Ramos (cell line): ENCODE data around the gene CCDC183.

Source experiments
- in situ Hi-C: fragments of 300-500 bp; cut with MboI; formaldehyde crosslinking; loops from one replicate; pipeline ENCODE4 v1.14.3; 2022; ENCODE audit warnings: low sequenced_read_pairs; ENCODE audit not compliant: unreplicated experiment

Gene CCDC183

DNA sequence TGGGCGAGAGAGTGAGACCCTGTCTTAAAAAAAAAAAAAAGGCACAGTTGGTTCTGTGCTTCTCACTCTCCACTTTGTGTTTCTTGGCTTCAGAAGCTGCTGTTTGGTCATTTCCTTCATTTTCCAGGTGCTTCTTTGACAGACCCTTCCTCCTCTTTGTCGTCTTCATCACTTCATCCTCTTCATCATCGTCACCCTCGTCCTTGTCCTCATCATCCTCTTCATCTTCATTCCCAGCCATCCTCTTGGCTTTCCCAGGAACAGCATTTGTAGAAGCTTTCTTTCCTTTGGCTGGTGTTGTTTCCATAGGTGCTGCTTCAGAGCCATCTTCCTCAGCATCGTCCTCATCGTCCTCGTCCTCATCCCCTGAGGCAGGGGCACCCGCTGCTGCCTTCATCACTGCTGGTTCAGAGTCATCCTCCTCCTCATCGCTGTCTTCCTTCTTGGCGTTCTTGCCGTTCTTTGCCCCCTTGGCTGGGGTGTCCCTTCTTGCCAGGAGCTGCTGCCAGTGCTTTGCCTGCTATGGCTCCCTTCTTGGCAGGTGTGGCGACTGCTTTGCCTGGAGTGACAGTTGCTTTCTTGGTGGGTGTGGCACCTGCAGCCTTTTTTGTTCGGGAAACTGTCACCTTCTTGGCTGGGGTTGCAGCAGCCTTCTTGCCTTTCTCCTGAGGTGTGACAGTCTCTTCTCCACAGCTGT lies 18.7 kb downstream of the CCDC183 start:
- in situ Hi-C loops = no loop called here

- in situ Hi-C loops = no loop called here
These were observed 19.3 kb downstream of the CCDC183 start for GRCh38 chr9:136815422-136815782.

DNA sequence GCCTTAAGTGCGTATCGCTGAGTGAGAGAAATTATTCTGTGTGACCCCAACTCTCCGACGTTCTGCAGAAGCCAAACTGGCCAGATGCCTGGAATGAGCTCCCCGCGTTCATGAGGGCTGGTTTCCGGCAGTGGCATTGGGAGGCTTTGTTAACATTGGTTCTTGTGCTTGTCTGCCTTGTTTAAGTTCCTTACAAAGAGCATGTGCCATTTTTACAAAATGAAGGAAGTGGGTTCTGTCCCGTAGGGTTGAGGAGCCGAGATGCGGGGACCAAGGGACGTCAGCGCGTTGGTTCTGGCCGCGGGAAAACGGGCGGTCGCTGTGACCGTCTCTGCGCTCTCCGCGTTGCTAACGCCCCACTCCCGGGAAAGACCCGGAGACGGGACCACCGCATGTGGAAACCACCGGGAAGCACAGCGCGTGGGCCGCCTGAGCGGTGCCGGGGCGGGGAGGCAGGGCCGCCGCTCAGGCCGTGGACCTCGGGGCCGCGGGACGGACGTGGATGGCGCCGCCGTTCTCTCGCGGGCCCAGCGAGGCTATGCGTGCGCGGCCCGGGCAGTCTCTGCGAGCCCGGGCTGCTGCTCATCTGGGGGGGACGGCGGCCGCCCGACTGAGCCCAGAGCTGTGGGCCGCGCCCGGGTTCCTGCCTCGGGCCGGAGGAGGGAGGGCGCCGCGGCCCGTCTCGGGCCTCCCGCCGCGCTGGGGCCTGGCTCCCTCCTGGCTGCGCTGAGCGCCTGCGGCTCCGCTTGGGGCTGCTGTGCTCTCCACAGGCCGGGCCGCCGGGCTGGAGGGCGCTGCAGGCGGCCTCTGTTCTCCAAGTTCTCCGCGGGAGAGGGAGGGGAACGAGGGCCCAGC lies 25.1 kb downstream of the CCDC183 start:
- in situ Hi-C loops = no loop called here

DNA sequence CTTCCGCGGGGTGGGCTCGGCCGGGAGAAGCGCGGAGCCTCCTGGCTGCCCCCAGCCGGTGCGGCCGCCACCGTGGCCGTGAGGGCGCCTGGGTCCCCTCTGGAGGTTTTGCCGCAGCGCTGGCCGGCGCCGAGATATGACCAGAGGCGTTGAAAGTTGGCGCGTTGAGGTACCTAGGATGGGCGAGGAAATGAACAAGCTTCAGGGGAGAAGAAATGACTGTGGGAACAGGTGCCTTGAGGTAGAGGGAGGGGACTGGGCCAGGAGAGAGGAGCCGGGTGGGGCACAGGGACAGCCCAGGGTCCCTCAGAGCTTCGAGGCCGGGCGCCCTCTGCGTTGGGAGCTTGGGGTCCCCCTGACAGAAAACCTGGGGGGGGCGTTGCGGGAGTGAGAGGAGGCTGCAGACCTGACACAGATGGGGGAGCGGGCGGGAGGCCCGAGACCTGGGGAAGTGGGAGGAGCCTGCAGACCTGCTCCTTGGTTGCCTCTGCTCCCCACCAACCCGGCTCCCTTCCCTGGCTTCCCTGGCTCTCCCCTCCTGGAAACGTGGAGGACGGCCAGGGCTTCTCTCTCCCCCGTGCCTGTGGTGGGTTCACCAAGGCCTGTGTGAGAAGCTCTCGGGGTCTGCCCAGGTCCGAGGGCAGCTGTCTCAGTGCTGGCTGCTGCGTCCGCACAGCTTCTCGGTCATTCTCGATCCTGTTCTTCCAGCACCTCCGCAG lies 25.8 kb downstream of the CCDC183 start:
- in situ Hi-C loops = no loop called here

- in situ Hi-C loops = no loop called here
These were observed 27.3 kb downstream of the CCDC183 start for GRCh38 chr9:136823136-136824046.

GRCh38 chr9:136824496-136825225 lies 28.5 kb downstream of the CCDC183 start:
- in situ Hi-C loops = no loop called here

GRCh38 chr9:136825295-136826187 lies 29.4 kb downstream of the CCDC183 start:
- in situ Hi-C loops = no loop called here

- in situ Hi-C loops = no loop called here
These were observed 30.0 kb downstream of the CCDC183 start for GRCh38 chr9:136826188-136826541.

DNA sequence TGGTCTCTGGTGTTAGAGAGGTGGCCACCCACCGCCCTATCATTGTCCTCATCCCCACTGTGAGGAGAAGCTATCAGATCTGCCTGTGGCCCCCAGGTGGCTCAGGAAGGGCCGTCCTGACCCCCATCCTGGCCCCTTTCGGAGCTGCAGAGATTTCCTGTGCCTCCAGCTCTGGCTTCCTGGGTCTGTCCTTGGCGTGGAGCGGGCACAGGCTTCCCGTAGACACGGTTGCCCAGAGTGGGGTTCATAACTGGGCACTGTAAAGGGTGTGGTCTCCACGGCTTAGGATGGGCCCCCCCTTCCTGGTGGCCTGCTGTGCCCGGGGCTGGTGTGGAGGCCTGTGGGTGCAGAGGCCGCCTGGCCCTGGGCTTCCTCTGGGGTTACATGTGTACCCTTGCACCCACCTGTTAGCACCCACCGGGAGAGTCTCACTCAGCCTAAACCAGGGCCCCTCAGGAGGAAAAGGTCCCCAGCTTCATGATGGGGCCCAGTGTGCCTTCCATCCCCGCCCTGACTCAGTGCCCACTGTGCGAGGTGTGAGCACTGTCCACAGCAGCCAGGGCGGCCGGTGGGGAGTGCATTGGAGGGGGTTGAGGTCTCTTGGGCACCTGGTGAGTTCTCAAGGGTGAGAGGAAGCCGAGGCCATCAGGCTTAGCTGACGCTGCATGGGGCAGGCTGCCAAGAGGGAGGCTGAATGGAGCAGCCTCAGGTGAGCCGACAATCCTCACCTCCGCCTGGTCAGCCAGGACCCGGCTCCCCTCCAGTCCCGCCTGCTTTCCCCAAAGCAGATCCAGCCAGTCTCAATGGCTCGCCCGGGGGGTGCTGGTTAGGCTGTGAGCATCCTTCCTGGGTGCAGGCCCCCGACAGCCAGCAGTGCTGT lies 30.8 kb downstream of the CCDC183 start:
- in situ Hi-C loops = no loop called here

- in situ Hi-C loops = no loop called here
These were observed 31.8 kb downstream of the CCDC183 start for GRCh38 chr9:136827794-136828473.

GRCh38 chr9:136828474-136829140 lies 32.5 kb downstream of the CCDC183 start:
- in situ Hi-C loops = no loop called here

- in situ Hi-C loops = no loop called here
These were observed 33.3 kb downstream of the CCDC183 start for GRCh38 chr9:136829412-136829811.

DNA sequence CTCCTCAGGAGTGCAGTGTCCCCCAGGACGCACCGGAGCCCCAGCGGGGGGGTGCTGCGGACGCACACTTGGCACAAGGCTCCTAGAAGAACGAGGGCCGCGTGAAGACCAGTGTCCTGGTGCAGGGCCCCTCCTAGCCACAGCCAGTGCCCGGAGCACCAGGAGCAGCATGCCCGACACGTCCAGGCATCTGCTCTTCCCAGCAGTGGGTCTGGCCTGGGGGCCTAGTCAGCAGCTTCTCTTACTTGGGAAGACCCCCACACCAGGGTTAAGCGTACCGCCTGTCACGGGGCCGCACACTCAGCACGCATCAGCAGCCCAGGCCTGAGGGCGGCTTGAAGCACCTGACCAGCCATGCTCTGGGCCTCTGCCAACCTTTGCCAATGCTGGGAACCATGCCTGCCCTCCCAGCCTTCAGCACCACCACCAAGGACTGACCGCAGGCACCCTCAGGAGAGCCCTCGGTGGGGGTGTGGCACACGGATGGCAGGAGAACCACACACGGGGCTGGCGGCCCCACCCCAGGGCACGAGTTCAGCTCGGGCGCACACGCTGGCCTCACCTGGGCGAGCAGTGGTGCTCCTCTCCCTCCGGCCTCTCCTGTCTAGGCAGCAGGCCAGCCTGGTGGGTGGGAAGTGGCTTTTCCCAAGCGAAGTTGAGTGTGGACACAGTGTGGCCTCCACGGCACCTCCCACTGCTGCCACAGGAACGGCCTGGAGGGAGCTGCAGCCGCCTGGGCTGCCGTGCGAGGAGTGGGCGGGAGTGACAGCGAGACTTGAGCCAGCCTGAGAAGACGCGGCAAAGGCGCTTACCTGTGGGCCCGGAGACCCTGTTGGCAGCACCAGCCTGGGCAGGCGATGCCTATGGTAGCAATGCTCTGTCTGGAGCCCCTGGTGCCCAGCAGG lies 34.1 kb downstream of the CCDC183 start:
- in situ Hi-C loops = no loop called here

- in situ Hi-C loops = no loop called here
These were observed 35.0 kb downstream of the CCDC183 start for GRCh38 chr9:136831002-136831719.

GRCh38 chr9:136831720-136832104 lies 35.6 kb downstream of the CCDC183 start:
- in situ Hi-C loops = no loop called here
